HepG2 (cell line): ENCODE results near the gene ALK. TPM values are rescaled to one million over a fixed set of nuclear protein-coding genes. Genes with fewer than 3 reads are reported as not detected.

ENCODE experiments used
- ATAC-seq: fragments of 200-7000 bp; cut with Tn5 transposase; 3 replicates; pipeline ENCODE4 v1.9.1; 2020; ENCODE audit warnings: mild to moderate bottlenecking, moderate library complexity
- BruUV-seq: library from RNA; stranded (reverse); fragments of 400-500 nt; replicated peaks from 2 replicates; lab custom pipeline; 2021; lab: Mats Ljungman, UMichigan
- CTCF ChIA-PET: fragments of 300-600 bp; formaldehyde crosslinking; extraction: SDS; loops from one replicate; lab custom pipeline; 2021; ENCODE audit warnings: low total read pairs, inconsistent platforms, low intra/inter-chr PET ratio; lab: Yijun Ruan, JAX
- POLR2A ChIA-PET: fragments of 350-600 bp; sonication (Branson Sonifier 250); formaldehyde crosslinking; loops from one replicate; lab custom pipeline; 2020; ENCODE audit warnings: antibody characterized with exemption, inconsistent platforms; lab: Yijun Ruan, JAX
- DNase-seq: peaks from one replicate; pipeline ENCODE4 v3.0.0-alpha.2; 2015; ENCODE audit warnings: low spot score
- FAIRE-seq: peaks from 3 replicates; lab custom pipeline; 2011; peaks lifted over from hg19 to GRCh38; lab: Jason Lieb, UNC
- H2AFZ ChIP-seq: one replicate; pipeline ENCODE4 v1.6.1; 2011; ENCODE audit warnings: low read length, inconsistent platforms
- H3K27ac ChIP-seq: fragments of 300-600 bp; 3 replicates; pipeline ENCODE4 v1.8.0; 2011; ENCODE audit warnings: mixed run types, mild to moderate bottlenecking, mixed read lengths, low read length, inconsistent platforms; ENCODE audit not compliant: insufficient read depth; ENCODE audit errors: extremely low read length
- H3K27me3 ChIP-seq, 2 experiments: fragments of 200-600 bp in 1 of 2; 2 replicates in 1 of 2; 3 replicates in 1 of 2; pipeline versions ENCODE4 v1.6.0 to v1.8.0; 2011; ENCODE audit warnings: low read length in 2 of 2, mild to moderate bottlenecking in 2 of 2, moderate library complexity in 2 of 2, inconsistent platforms in 1 of 2; ENCODE audit not compliant: insufficient read depth in 2 of 2, control insufficient read depth in 1 of 2
- H3K36me3 ChIP-seq, 2 experiments: fragments of 200-600 bp in 1 of 2; replicated peaks in 1 of 2; 2 replicates in 1 of 2; 3 replicates in 1 of 2; pipeline versions ENCODE4 v1.5.1 to v1.8.0; 2011; ENCODE audit warnings: low read length in 2 of 2, inconsistent platforms in 1 of 2; ENCODE audit not compliant: insufficient read depth in 2 of 2, control insufficient read depth in 1 of 2
- H3K4me1 ChIP-seq: 2 replicates; pipeline ENCODE4 v1.5.1; 2012; ENCODE audit warnings: low read length, inconsistent platforms; ENCODE audit not compliant: insufficient read depth
- H3K4me2 ChIP-seq: 2 replicates; pipeline ENCODE4 v1.6.0; 2011; ENCODE audit warnings: low read depth, low read length, inconsistent platforms
- H3K4me3 ChIP-seq, 3 experiments: fragments of 200-600 bp in 1 of 3; sonication (generic), shearing (Covaris generic) in 1 of 3; replicated peaks in 1 of 3; 2 replicates each; pipeline ENCODE4 v1.5.1; 2011 to 2016; ENCODE audit warnings: low read length in 3 of 3, inconsistent platforms in 2 of 3, low read depth in 2 of 3, mild to moderate bottlenecking in 2 of 3, control low read depth in 1 of 3, mixed read lengths in 1 of 3; ENCODE audit not compliant: insufficient read depth in 1 of 3
- H3K79me2 ChIP-seq: one replicate; pipeline ENCODE4 v1.6.1; 2011; ENCODE audit warnings: low read length, inconsistent platforms; ENCODE audit not compliant: insufficient read depth
- H3K9ac ChIP-seq: 2 replicates; pipeline ENCODE4 v1.6.0; 2011; ENCODE audit warnings: mild to moderate bottlenecking, low read depth, low read length, inconsistent platforms; ENCODE audit not compliant: insufficient read depth
- H3K9me3 ChIP-seq: 2 replicates; pipeline ENCODE4 v1.5.1; 2012; ENCODE audit warnings: mild to moderate bottlenecking, low read length
- H4K20me1 ChIP-seq: 2 replicates; pipeline ENCODE4 v1.6.0; 2011; ENCODE audit warnings: inconsistent platforms, mild to moderate bottlenecking, low read length, moderate library complexity; ENCODE audit not compliant: insufficient read depth
- DR1 ChIP-seq: sonication (generic); formaldehyde crosslinking; IDR thresholded peaks from 2 replicates; pipeline ENCODE4 v1.8.0; 2021; ENCODE audit warnings: mild to moderate bottlenecking, missing genetic modification reagents, inconsistent platforms
- HHEX ChIP-seq: IDR thresholded peaks from 2 replicates; pipeline ENCODE4 v1.6.1; 2016; ENCODE audit warnings: control low read depth
- KDM5A ChIP-seq: fragments of 200-600 bp; sonication (generic); IDR thresholded peaks from 2 replicates; pipeline ENCODE4 v1.7.0; 2018; ENCODE audit warnings: antibody characterized with exemption, mild to moderate bottlenecking, low read length, borderline replicate concordance
- ZNF496 ChIP-seq: sonication (generic); formaldehyde crosslinking; IDR thresholded peaks from 2 replicates; pipeline ENCODE4 v1.8.1; 2023; ENCODE audit warnings: mild to moderate bottlenecking, moderate library complexity, missing genetic modification reagents; ENCODE audit not compliant: insufficient replicate concordance
- WGBS: methylation state at CpG from one replicate; pipeline ENCODE4 v1.1.6; 2017; ENCODE audit warnings: low lambda C conversion rate; 5-methylcytosine and 5-hydroxymethylcytosine counted together
- in situ Hi-C: cut with HindIII; loops from 2 replicates; pipeline ENCODE4 v1.10.0; 2017; ENCODE audit warnings: low pct_unique_long_range_greater_than_20kb; ENCODE audit not compliant: extremely low pct_ligation_motif_present
- intact Hi-C: fragments of 100-400 bp; cut with micrococcal nuclease; formaldehyde crosslinking; loops from one replicate; pipeline ENCODE4 v1.10.0; 2022; ENCODE audit not compliant: unreplicated experiment
- polyA plus RNA-seq, 8 experiments: library from polyadenylated mRNA; depleted of rRNA in 3 of 8; stranded (reverse) in 7 of 8; unstranded in 1 of 8; fragments of >200 nt; fragmentation: Illumina TruSeq in 4 of 8; extraction: Trizol in 4 of 8; gene quantifications; 2 replicates each; pipeline versions ENCODE4 v1.2.1 to v1.2.3, GENCODE V29; 2011 to 2016; ENCODE audit warnings: low read depth in 4 of 8, missing spikeins in 1 of 8, mixed read lengths in 1 of 8; ENCODE audit not compliant: insufficient read depth in 1 of 8
- total RNA-seq, 5 experiments: library from RNA; depleted of rRNA; stranded (reverse); fragments of >200 nt; fragmentation: Illumina TruSeq; extraction: Trizol; gene quantifications; 2 replicates each; pipeline ENCODE4 v1.2.3, GENCODE V29; 2016; ENCODE audit warnings: low read depth in 1 of 5
- TF ChIP-seq, protein P1 (sequence below): sonication (generic); formaldehyde crosslinking; IDR thresholded peaks from one replicate; pipeline ENCODE4 v1.5.1; 2020; ENCODE audit warnings: mild to moderate bottlenecking, missing genetic modification reagents; ENCODE audit errors: not compliant biosample characterization
- TF ChIP-seq, protein P2 (sequence below): sonication (generic); formaldehyde crosslinking; IDR thresholded peaks from 2 replicates; pipeline ENCODE4 v1.4.0; 2020; ENCODE audit warnings: missing genetic modification reagents
- TF ChIP-seq, protein P3 (sequence below): IDR thresholded peaks from 2 replicates; pipeline ENCODE4 v1.6.1; 2016; ENCODE audit warnings: control low read depth

ALK gene
- total and polyA plus RNA-seq, 2 of the 13 experiments (the other 11 are each of a cell fraction or from before 2014, with no cell fraction given) = not detected

DNA sequence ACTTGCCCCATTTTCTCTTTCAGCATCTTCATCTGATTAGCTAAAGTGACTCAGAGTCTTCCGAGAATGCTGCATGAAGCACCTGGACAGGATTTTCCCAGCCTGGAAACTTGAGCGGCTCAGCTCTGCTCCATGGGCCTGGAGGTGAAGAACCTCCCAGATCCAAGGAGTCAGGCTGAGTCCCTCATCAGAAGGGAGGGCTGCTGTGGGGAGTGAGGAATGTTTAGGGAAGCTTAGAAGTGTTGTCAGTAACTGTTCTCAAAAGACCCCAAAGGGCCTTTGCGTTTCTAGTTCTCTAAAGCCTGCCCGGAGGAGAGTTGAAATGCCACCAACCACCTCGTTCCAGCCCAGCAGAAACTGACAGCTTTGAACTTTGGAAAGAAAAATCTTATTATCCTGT, 649.1 kb downstream of the ALK start:
- TF ChIP-seq KDM5A = no peak
- TF ChIP-seq, protein P1, sequence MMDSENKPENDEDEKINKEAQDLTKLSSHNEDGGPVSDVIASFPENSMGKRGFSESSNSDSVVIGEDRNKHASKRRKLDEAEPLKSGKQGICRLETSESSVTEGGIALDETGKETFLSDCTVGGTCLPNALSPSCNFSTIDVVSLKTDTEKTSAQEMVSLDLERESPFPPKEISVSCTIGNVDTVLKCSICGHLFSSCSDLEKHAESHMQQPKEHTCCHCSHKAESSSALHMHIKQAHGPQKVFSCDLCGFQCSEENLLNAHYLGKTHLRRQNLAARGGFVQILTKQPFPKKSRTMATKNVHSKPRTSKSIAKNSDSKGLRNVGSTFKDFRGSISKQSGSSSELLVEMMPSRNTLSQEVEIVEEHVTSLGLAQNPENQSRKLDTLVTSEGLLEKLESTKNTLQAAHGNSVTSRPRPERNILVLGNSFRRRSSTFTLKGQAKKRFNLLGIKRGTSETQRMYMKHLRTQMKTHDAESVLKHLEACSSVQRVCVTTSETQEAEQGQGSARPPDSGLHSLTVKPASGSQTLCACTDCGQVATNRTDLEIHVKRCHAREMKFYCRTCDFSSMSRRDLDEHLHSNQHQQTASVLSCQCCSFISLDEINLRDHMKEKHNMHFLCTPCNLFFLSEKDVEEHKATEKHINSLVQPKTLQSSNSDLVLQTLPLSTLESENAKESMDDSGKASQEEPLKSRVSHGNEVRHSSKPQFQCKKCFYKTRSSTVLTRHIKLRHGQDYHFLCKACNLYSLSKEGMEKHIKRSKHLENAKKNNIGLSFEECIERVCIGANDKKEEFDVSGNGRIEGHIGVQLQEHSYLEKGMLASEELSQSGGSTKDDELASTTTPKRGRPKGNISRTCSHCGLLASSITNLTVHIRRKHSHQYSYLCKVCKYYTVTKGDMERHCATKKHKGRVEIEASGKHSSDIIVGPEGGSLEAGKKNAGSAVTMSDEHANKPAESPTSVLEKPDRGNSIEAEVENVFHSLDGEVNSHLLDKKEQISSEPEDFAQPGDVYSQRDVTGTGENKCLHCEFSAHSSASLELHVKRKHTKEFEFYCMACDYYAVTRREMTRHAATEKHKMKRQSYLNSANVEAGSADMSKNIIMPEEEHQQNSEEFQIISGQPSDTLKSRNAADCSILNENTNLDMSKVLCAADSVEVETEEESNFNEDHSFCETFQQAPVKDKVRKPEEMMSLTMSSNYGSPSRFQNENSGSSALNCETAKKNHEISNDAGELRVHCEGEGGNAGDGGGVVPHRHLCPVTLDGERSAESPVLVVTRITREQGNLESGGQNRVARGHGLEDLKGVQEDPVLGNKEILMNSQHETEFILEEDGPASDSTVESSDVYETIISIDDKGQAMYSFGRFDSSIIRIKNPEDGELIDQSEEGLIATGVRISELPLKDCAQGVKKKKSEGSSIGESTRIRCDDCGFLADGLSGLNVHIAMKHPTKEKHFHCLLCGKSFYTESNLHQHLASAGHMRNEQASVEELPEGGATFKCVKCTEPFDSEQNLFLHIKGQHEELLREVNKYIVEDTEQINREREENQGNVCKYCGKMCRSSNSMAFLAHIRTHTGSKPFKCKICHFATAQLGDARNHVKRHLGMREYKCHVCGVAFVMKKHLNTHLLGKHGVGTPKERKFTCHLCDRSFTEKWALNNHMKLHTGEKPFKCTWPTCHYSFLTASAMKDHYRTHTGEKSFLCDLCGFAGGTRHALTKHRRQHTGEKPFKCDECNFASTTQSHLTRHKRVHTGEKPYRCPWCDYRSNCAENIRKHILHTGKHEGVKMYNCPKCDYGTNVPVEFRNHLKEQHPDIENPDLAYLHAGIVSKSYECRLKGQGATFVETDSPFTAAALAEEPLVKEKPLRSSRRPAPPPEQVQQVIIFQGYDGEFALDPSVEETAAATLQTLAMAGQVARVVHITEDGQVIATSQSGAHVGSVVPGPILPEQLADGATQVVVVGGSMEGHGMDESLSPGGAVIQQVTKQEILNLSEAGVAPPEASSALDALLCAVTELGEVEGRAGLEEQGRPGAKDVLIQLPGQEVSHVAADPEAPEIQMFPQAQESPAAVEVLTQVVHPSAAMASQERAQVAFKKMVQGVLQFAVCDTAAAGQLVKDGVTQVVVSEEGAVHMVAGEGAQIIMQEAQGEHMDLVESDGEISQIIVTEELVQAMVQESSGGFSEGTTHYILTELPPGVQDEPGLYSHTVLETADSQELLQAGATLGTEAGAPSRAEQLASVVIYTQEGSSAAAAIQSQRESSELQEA (CRISPR knock-in tag) = no peak
- TF ChIP-seq ZNF496 (CRISPR knock-in tag) = no peak
- TF ChIP-seq, protein P2, sequence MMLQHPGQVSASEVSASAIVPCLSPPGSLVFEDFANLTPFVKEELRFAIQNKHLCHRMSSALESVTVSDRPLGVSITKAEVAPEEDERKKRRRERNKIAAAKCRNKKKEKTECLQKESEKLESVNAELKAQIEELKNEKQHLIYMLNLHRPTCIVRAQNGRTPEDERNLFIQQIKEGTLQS (CRISPR knock-in tag) = no peak
- TF ChIP-seq HHEX (CRISPR knock-in tag) = no peak
- no peak for TF ChIP-seq DR1 (CRISPR knock-in tag)
- TF ChIP-seq, protein P3, sequence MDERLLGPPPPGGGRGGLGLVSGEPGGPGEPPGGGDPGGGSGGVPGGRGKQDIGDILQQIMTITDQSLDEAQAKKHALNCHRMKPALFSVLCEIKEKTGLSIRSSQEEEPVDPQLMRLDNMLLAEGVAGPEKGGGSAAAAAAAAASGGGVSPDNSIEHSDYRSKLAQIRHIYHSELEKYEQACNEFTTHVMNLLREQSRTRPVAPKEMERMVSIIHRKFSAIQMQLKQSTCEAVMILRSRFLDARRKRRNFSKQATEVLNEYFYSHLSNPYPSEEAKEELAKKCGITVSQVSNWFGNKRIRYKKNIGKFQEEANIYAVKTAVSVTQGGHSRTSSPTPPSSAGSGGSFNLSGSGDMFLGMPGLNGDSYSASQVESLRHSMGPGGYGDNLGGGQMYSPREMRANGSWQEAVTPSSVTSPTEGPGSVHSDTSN (CRISPR knock-in tag) = no peak
- TF ChIP-seq, all 625 proteins: peak for 0
- Histone ChIP-seq H3K27me3 (peaks cover 0 to 12% of the 10 kb centered on the region in 2 experiments; a peak in 3 of 5 replicates), H3K79me2 (no peaks in the 10 kb centered on the region), H3K4me2 (no peak overlapping the region), H2AFZ (no peak overlapping the region), H3K9ac (no peak overlapping the region), H4K20me1 (no peaks in the 10 kb centered on the region), H3K36me3 (no peaks in the 10 kb centered on the region), H3K4me3 (no peak overlapping the region; a peak in 1 of 6 replicates), H3K27ac (no peak overlapping the region), H3K4me1 (peaks cover 13% of the 10 kb centered on the region), H3K9me3 (no peaks in the 10 kb centered on the region)
- ChIA-PET POLR2A (no interaction called here), CTCF (no interaction called here)
- FAIRE-seq = no peak
- WGBS = 29% methylated on average over 5 of the region's 5 CpGs
- peak; percentile 36 for ATAC-seq
- in situ Hi-C loops = no loop called here
- DNase-seq = no peak
- intact Hi-C loops = no loop called here
- BruUV-seq = no TSS peak
